ENCODE results near the gene LAX1.
"Not testable (repeated sequence)": the region's sequence is repeated elsewhere in the genome, so short reads cannot be mapped to it uniquely, and the experiment has no call there.

The LAX1 gene

GRCh38 chr1:203744075-203744972 is 20.7 kb upstream of the LAX1 start:
- H2BK12ac ChIP-seq (ENCODE audit: low read length in 2 of 2): no peak overlapping the region
- H2AFZ ChIP-seq (ENCODE audit: low read depth, low read length): no peak overlapping the region
- no peak overlapping the region for H2BK15ac ChIP-seq (ENCODE audit: low read depth, poor library complexity, severe bottlenecking)
- no peak overlapping the region for H3K27ac ChIP-seq (ENCODE audit: low read length, poor library complexity, severe bottlenecking)
- no peak overlapping the region for H3K23ac ChIP-seq (ENCODE audit: low read length in 2 of 2)
- no peaks in the 10 kb centered on the region for H3K79me1 ChIP-seq (replicated peaks; ENCODE audit: low read length, poor library complexity, severe bottlenecking)
- no peak overlapping the region for H2BK5ac ChIP-seq (ENCODE audit: low read depth, low read length, poor library complexity, severe bottlenecking)
- peaks cover 19 to 46% of the 10 kb centered on the region in 2 experiments for H3K36me3 ChIP-seq (ENCODE audit: control insufficient read depth in 1 of 2, insufficient read depth in 2 of 2, low read depth in 1 of 2, low read length in 2 of 2)
- 98% methylated on average over 7 of the region's 10 CpGs for WGBS
- H4K91ac ChIP-seq (ENCODE audit: low read length): no peak overlapping the region
- no peaks in the 10 kb centered on the region for H3K9me3 ChIP-seq (ENCODE audit: control insufficient read depth, low read length)
- H4K8ac ChIP-seq (ENCODE audit: low read length): no peak overlapping the region
- peak overlapping the region in 1 of 2 experiments; percentile 45 for H3K4me3 ChIP-seq (ENCODE audit: insufficient read depth in 1 of 2, low read depth in 1 of 2, low read length in 2 of 2)
- no peaks in the 10 kb centered on the region for H3K4me1 ChIP-seq (ENCODE audit: control insufficient read depth, insufficient read depth, low read depth, low read length)
- no peak overlapping the region for H3K18ac ChIP-seq (ENCODE audit: low read depth in 1 of 2, low read length in 2 of 2)
- no peak for DNase-seq
- peak overlapping the region; percentile 15 for H3K9ac ChIP-seq (ENCODE audit: low read length)
- no peaks in the 10 kb centered on the region for H3K27me3 ChIP-seq (ENCODE audit: control insufficient read depth in 1 of 2, insufficient read depth in 1 of 2, low read length in 2 of 2)
- H2AK5ac ChIP-seq (ENCODE audit: low read length, severe bottlenecking): no peak overlapping the region
- no peak overlapping the region for H3K4ac ChIP-seq (ENCODE audit: low read depth in 1 of 2, low read length in 2 of 2)
- no peak overlapping the region for H3K14ac ChIP-seq (ENCODE audit: low read length in 2 of 2)
- H3K4me2 ChIP-seq (ENCODE audit: low read length, poor library complexity, severe bottlenecking): no peak overlapping the region
- H2BK120ac ChIP-seq (ENCODE audit: low read depth, low read length): no peak overlapping the region

- Histone ChIP-seq H3K14ac (ENCODE audit: low read length in 2 of 2) (no peak overlapping the region), H3K9me3 (ENCODE audit: control insufficient read depth, low read length) (no peaks in the 10 kb centered on the region), H2BK120ac (ENCODE audit: low read depth, low read length) (no peak overlapping the region), H4K91ac (ENCODE audit: low read length) (no peak overlapping the region), H3K4me3 (ENCODE audit: insufficient read depth in 1 of 2, low read depth in 1 of 2, low read length in 2 of 2) (no peak overlapping the region), H2BK5ac (ENCODE audit: low read depth, low read length, poor library complexity, severe bottlenecking) (no peak overlapping the region), H3K79me1 (replicated peaks; ENCODE audit: low read length, poor library complexity, severe bottlenecking) (no peaks in the 10 kb centered on the region), H3K4me2 (ENCODE audit: low read length, poor library complexity, severe bottlenecking) (no peak overlapping the region), H3K27ac (ENCODE audit: low read length, poor library complexity, severe bottlenecking) (no peak overlapping the region), H3K18ac (ENCODE audit: low read depth in 1 of 2, low read length in 2 of 2) (no peak overlapping the region), H3K4ac (ENCODE audit: low read depth in 1 of 2, low read length in 2 of 2) (no peak overlapping the region), H3K27me3 (ENCODE audit: control insufficient read depth in 1 of 2, insufficient read depth in 1 of 2, low read length in 2 of 2) (no peaks in the 10 kb centered on the region), H2AFZ (ENCODE audit: low read depth, low read length) (no peak overlapping the region), H2AK5ac (ENCODE audit: low read length, severe bottlenecking) (no peak overlapping the region), H2BK15ac (ENCODE audit: low read depth, poor library complexity, severe bottlenecking) (no peak overlapping the region), H4K8ac (ENCODE audit: low read length) (no peak overlapping the region), H3K9ac (ENCODE audit: low read length) (no peak overlapping the region), H3K36me3 (ENCODE audit: control insufficient read depth in 1 of 2, insufficient read depth in 2 of 2, low read depth in 1 of 2, low read length in 2 of 2) (peaks cover 9 to 27% of the 10 kb centered on the region in 2 experiments), H3K4me1 (ENCODE audit: control insufficient read depth, insufficient read depth, low read depth, low read length) (peaks cover 2% of the 10 kb centered on the region), H3K23ac (ENCODE audit: low read length in 2 of 2) (no peak overlapping the region), H2BK12ac (ENCODE audit: low read length in 2 of 2) (no peak overlapping the region)
- no peak for DNase-seq
- WGBS: 93% methylated on average over 6 of the region's 6 CpGs
Measured at GRCh38 chr1:203746281-203746680, 18.7 kb upstream of the LAX1 start.

- H4K91ac ChIP-seq (ENCODE audit: low read length): no peak overlapping the region
- no peaks in the 10 kb centered on the region for H3K27me3 ChIP-seq (ENCODE audit: control insufficient read depth in 1 of 2, insufficient read depth in 1 of 2, low read length in 2 of 2)
- H2BK12ac ChIP-seq (ENCODE audit: low read length in 2 of 2): no peak overlapping the region
- peak; percentile 45 for DNase-seq
- peak overlapping the region; percentile 41 for H3K27ac ChIP-seq (ENCODE audit: low read length, poor library complexity, severe bottlenecking)
- H3K79me1 ChIP-seq (replicated peaks; ENCODE audit: low read length, poor library complexity, severe bottlenecking): no peaks in the 10 kb centered on the region
- no peak overlapping the region for H2BK5ac ChIP-seq (ENCODE audit: low read depth, low read length, poor library complexity, severe bottlenecking)
- H3K4me2 ChIP-seq (ENCODE audit: low read length, poor library complexity, severe bottlenecking): no peak overlapping the region
- H2BK120ac ChIP-seq (ENCODE audit: low read depth, low read length): no peak overlapping the region
- no peak overlapping the region for H3K9ac ChIP-seq (ENCODE audit: low read length)
- no peak overlapping the region for H4K8ac ChIP-seq (ENCODE audit: low read length)
- no peak overlapping the region for H2BK15ac ChIP-seq (ENCODE audit: low read depth, poor library complexity, severe bottlenecking)
- H3K4me3 ChIP-seq (ENCODE audit: insufficient read depth in 1 of 2, low read depth in 1 of 2, low read length in 2 of 2): no peak overlapping the region
- peaks cover 2% of the 10 kb centered on the region for H3K4me1 ChIP-seq (ENCODE audit: control insufficient read depth, insufficient read depth, low read depth, low read length)
- H3K4ac ChIP-seq (ENCODE audit: low read depth in 1 of 2, low read length in 2 of 2): no peak overlapping the region
- 100% methylated on average over 1 of the region's 3 CpGs for WGBS
- no peaks in the 10 kb centered on the region for H3K9me3 ChIP-seq (ENCODE audit: control insufficient read depth, low read length)
- no peak overlapping the region for H2AK5ac ChIP-seq (ENCODE audit: low read length, severe bottlenecking)
- H3K14ac ChIP-seq (ENCODE audit: low read length in 2 of 2): no peak overlapping the region
- H3K36me3 ChIP-seq (ENCODE audit: control insufficient read depth in 1 of 2, insufficient read depth in 2 of 2, low read depth in 1 of 2, low read length in 2 of 2): no peaks in the 10 kb centered on the region
- H3K18ac ChIP-seq (ENCODE audit: low read depth in 1 of 2, low read length in 2 of 2): no peak overlapping the region
- H2AFZ ChIP-seq (ENCODE audit: low read depth, low read length): no peak overlapping the region
- no peak overlapping the region for H3K23ac ChIP-seq (ENCODE audit: low read length in 2 of 2)
Measured at GRCh38 chr1:203751051-203751450, 13.9 kb upstream of the LAX1 start.

- DNase-seq; H2BK12ac ChIP-seq (ENCODE audit: low read length in 2 of 2); H3K9ac ChIP-seq (ENCODE audit: low read length); H3K27ac ChIP-seq (ENCODE audit: low read length, poor library complexity, severe bottlenecking); H2AK5ac ChIP-seq (ENCODE audit: low read length, severe bottlenecking); H3K79me1 ChIP-seq (replicated peaks; ENCODE audit: low read length, poor library complexity, severe bottlenecking); H4K91ac ChIP-seq (ENCODE audit: low read length); H2BK5ac ChIP-seq (ENCODE audit: low read depth, low read length, poor library complexity, severe bottlenecking); H3K36me3 ChIP-seq (ENCODE audit: control insufficient read depth in 1 of 2, insufficient read depth in 2 of 2, low read depth in 1 of 2, low read length in 2 of 2); H2AFZ ChIP-seq (ENCODE audit: low read depth, low read length); H2BK15ac ChIP-seq (ENCODE audit: low read depth, poor library complexity, severe bottlenecking); H3K23ac ChIP-seq (ENCODE audit: low read length in 2 of 2); H4K8ac ChIP-seq (ENCODE audit: low read length); H3K4me2 ChIP-seq (ENCODE audit: low read length, poor library complexity, severe bottlenecking); H3K9me3 ChIP-seq (ENCODE audit: control insufficient read depth, low read length); H3K4me1 ChIP-seq (ENCODE audit: control insufficient read depth, insufficient read depth, low read depth, low read length); H3K4me3 ChIP-seq (ENCODE audit: insufficient read depth in 1 of 2, low read depth in 1 of 2, low read length in 2 of 2); H3K4ac ChIP-seq (ENCODE audit: low read depth in 1 of 2, low read length in 2 of 2); H3K18ac ChIP-seq (ENCODE audit: low read depth in 1 of 2, low read length in 2 of 2); H3K14ac ChIP-seq (ENCODE audit: low read length in 2 of 2); H2BK120ac ChIP-seq (ENCODE audit: low read depth, low read length); H3K27me3 ChIP-seq (ENCODE audit: control insufficient read depth in 1 of 2, insufficient read depth in 1 of 2, low read length in 2 of 2): not testable (repeated sequence)
- WGBS: 97% methylated on average over 4 of the region's 5 CpGs
Measured at GRCh38 chr1:203751618-203752361, 13.2 kb upstream of the LAX1 start.

Measured in mesenchymal stem cell (in vitro differentiated cells and primary cell).